Colonic mucosa (tissue), 4 donors: ENCODE results near the gene DYSF. TPM values are rescaled to one million over a fixed set of nuclear protein-coding genes. Genes with fewer than 3 reads are reported as not detected.

Experiments used
- DNase-seq: peaks from one replicate; pipeline ENCODE4 v3.0.0-alpha.2; 2020
- H3K27ac ChIP-seq: fragments of 200-600 bp; one replicate; pipeline ENCODE4 v1.8.0; 2021
- H3K27me3 ChIP-seq: fragments of 200-600 bp; one replicate; pipeline ENCODE4 v1.8.0; 2021
- H3K36me3 ChIP-seq: fragments of 200-600 bp; one replicate; pipeline ENCODE4 v1.8.0; 2021
- H3K4me1 ChIP-seq: fragments of 200-600 bp; one replicate; pipeline ENCODE4 v1.8.0; 2021; ENCODE audit warnings: mild to moderate bottlenecking
- H3K4me3 ChIP-seq: fragments of 200-600 bp; one replicate; pipeline ENCODE4 v1.8.0; 2021
- H3K9ac ChIP-seq, 2 donors: one replicate each; pipeline ENCODE4 v1.7.0; 2013; ENCODE audit warnings: control low read depth in 2 of 2, low read depth in 2 of 2, low read length in 2 of 2
- H3K9me3 ChIP-seq: fragments of 200-600 bp; one replicate; pipeline ENCODE4 v1.8.0; 2021
- intact Hi-C: fragments of 100-400 bp; cut with DNase I; formaldehyde crosslinking; loops from one replicate; pipeline ENCODE4 v1.14.1; 2022
- total RNA-seq, 2 donors: library from RNA; stranded (reverse); fragmentation: NEBNext Ultra II Directional in 1 of 2; extraction: Animal tissue kit (Norgen Biotek cat#: 25700) in 1 of 2; gene quantifications; one replicate each; pipeline ENCODE4 v1.2.1, GENCODE V29; 2021
- TF ChIP-seq, protein P1 (sequence below): fragments of 200-600 bp; IDR thresholded peaks from one replicate; pipeline ENCODE4 v1.8.0; 2022; ENCODE audit warnings: antibody characterized with exemption, mild to moderate bottlenecking
- donor health status: healthy.
- donor health status: DM: no; HTN: no; CAD: no.
- donor health status: DM: no; HTN: no; CAD: no.

Gene DYSF
- total RNA-seq, 2 donors from 2014 or later = 2.4 to 7.5 TPM

- Histone ChIP-seq H3K36me3 (no peaks in the 10 kb centered on the region), H3K4me1 (no peaks in the 10 kb centered on the region), H3K27ac (no peak overlapping the region), H3K9me3 (no peaks in the 10 kb centered on the region), H3K27me3 (no peaks in the 10 kb centered on the region), H3K4me3 (no peak overlapping the region), H3K9ac (no peak overlapping the region)
- TF ChIP-seq, protein P1, sequence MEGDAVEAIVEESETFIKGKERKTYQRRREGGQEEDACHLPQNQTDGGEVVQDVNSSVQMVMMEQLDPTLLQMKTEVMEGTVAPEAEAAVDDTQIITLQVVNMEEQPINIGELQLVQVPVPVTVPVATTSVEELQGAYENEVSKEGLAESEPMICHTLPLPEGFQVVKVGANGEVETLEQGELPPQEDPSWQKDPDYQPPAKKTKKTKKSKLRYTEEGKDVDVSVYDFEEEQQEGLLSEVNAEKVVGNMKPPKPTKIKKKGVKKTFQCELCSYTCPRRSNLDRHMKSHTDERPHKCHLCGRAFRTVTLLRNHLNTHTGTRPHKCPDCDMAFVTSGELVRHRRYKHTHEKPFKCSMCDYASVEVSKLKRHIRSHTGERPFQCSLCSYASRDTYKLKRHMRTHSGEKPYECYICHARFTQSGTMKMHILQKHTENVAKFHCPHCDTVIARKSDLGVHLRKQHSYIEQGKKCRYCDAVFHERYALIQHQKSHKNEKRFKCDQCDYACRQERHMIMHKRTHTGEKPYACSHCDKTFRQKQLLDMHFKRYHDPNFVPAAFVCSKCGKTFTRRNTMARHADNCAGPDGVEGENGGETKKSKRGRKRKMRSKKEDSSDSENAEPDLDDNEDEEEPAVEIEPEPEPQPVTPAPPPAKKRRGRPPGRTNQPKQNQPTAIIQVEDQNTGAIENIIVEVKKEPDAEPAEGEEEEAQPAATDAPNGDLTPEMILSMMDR = no peak
- intact Hi-C loops = no loop called here
- DNase-seq = no peak
Measured at GRCh38 chr2:71535526-71535925, 82.2 kb downstream of the DYSF start.

- intact Hi-C loops = no loop called here
- DNase-seq = no peak
- TF ChIP-seq, protein P1 = no peak
Measured at GRCh38 chr2:71536226-71536671, 82.9 kb downstream of the DYSF start.

DNA sequence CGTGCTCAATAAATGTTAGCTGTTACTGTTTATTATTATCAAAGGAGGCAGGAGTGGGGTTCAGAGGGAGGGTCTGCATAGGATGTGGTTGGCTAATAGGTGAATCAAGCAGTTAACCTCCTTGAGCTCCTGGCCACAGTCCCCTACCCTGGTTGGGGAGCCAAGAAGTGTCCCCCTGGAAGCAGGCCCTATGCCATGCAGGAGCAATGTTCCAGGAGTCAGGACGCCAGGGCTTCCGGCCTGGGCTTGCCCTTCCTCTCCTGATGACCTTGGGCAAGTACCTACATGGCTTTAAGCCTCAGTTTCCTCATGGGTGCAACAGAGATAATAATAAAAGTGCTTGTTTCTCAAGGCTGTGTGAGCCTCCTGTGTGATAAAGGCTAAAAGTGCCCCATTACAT, 84.9 kb downstream of the DYSF start:
- TF ChIP-seq, protein P1 = no peak
- no peak overlapping the region for H3K4me3 ChIP-seq
- H3K9me3 ChIP-seq = no peaks in the 10 kb centered on the region

More at GRCh38 chr2:71536226-71536671, 82.9 kb downstream of the DYSF start:
- H3K27me3 ChIP-seq = no peaks in the 10 kb centered on the region
- no peak overlapping the region for H3K27ac ChIP-seq
- H3K9me3 ChIP-seq = no peaks in the 10 kb centered on the region
- H3K9ac ChIP-seq = no peak overlapping the region
- no peak overlapping the region for H3K4me3 ChIP-seq
- no peaks in the 10 kb centered on the region for H3K36me3 ChIP-seq
- H3K4me1 ChIP-seq = no peaks in the 10 kb centered on the region

DNA sequence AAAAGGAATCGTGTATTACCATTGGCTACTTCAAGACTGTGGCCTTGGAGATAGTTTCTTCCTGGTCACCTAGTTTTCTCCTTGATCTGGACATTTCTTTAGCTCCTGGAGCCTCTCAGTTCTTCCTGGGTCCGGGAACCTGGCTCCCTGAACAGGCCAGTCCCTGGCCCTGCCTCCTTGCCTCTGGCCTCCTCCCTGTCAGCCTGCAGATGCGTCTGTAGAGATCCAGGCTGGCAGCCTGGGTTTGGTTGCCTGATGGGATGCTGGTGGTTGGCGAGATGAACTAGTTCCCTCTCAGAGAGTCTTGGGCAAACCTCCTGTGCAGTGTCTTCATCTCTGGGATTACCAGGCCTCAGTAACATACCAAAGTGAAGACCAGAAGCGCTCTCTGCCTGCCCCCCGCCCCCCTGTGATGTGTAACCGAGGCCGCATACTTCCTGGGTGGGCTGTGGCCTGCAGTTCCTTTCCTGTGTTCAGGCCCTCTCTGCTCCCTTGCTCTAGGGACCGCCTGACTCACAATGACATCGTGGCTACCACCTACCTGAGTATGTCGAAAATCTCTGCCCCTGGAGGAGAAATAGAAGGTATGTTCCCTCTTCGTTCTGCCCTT, 85.4 kb downstream of the DYSF start:
- H3K27me3 ChIP-seq = no peaks in the 10 kb centered on the region
- no peaks in the 10 kb centered on the region for H3K9me3 ChIP-seq
- H3K4me3 ChIP-seq = no peak overlapping the region
- H3K36me3 ChIP-seq = no peaks in the 10 kb centered on the region
- intact Hi-C loops = no loop called here
- no peaks in the 10 kb centered on the region for H3K4me1 ChIP-seq
- no peak overlapping the region for H3K27ac ChIP-seq
- DNase-seq = no peak
- TF ChIP-seq, protein P1 = no peak
- no peak overlapping the region for H3K9ac ChIP-seq

More for the DNA sequence above, 84.9 kb downstream of the DYSF start:
- no peaks in the 10 kb centered on the region for H3K27me3 ChIP-seq
- intact Hi-C loops = no loop called here
- H3K36me3 ChIP-seq = no peaks in the 10 kb centered on the region
- DNase-seq = no peak
- no peak overlapping the region for H3K27ac ChIP-seq
- H3K4me1 ChIP-seq = no peaks in the 10 kb centered on the region
- H3K9ac ChIP-seq = no peak overlapping the region

DNA sequence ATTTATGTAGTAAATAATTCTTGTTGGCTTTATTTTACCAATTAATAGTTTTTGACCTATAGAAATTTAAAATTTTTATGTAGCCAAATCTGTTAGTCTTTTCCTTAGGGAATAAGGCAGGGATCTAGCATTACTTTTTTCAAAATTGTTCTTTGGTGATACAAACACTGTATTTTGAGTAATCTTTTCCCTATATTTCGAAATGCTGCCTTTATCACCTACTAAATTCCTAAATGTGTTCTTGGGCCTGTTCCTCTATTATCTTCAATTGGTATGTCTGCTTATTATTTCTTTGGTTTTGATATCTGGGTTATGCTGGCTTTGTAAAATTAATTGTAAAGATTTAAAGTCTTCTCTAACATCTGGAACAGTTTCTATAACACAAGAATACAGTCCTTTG, 87.5 kb downstream of the DYSF start:
- TF ChIP-seq, protein P1 = no peak
- peaks cover 4% of the 10 kb centered on the region for H3K4me1 ChIP-seq

More for the DNA sequence above, 87.5 kb downstream of the DYSF start:
- Histone ChIP-seq H3K4me3 (no peak overlapping the region), H3K36me3 (no peaks in the 10 kb centered on the region), H3K9me3 (no peaks in the 10 kb centered on the region), H3K9ac (no peak overlapping the region), H3K27ac (no peak overlapping the region), H3K27me3 (no peaks in the 10 kb centered on the region)
- no peak for DNase-seq
- intact Hi-C loops = loop anchor here (10.0 kb wide), 1 partner anchor 784 kb away; no protein-coding TSS in a partner anchor
